GM20000 (cell line): ENCODE measurements around the gene LNX1.

Experiments
- DNase-seq: peaks from one replicate; pipeline ENCODE4 v3.0.0; 2012; ENCODE audit warnings: low spot score
- TF ChIP-seq, protein P1 (sequence below): IDR thresholded peaks from 2 replicates; pipeline ENCODE4 v1.5.1; 2012; ENCODE audit warnings: mild to moderate bottlenecking, control low read depth; ENCODE audit errors: extremely low read depth, missing control alignments

LNX1 gene

DNA sequence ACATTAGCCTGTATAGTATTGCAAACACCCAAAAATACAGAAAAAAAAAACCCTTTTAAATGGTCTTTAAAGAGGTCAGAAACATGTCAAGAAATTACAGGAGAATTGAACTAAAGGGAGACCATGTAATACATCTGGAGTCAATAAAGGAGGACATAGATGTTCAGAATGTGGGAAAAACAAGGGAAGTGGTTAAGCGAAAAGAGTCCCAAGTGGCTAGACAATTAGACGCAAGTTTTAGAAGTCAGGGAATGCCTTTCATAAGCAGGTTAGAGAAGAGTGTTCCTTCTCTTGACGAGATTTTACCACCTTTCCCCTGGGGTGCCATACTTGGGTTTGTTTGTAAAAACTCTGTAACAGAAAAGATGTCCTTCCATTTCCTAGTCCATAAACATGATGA lies 7.8 kb downstream of the LNX1 start:
- no peak for DNase-seq
- TF ChIP-seq, protein P1, sequence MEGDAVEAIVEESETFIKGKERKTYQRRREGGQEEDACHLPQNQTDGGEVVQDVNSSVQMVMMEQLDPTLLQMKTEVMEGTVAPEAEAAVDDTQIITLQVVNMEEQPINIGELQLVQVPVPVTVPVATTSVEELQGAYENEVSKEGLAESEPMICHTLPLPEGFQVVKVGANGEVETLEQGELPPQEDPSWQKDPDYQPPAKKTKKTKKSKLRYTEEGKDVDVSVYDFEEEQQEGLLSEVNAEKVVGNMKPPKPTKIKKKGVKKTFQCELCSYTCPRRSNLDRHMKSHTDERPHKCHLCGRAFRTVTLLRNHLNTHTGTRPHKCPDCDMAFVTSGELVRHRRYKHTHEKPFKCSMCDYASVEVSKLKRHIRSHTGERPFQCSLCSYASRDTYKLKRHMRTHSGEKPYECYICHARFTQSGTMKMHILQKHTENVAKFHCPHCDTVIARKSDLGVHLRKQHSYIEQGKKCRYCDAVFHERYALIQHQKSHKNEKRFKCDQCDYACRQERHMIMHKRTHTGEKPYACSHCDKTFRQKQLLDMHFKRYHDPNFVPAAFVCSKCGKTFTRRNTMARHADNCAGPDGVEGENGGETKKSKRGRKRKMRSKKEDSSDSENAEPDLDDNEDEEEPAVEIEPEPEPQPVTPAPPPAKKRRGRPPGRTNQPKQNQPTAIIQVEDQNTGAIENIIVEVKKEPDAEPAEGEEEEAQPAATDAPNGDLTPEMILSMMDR: no peak

DNA sequence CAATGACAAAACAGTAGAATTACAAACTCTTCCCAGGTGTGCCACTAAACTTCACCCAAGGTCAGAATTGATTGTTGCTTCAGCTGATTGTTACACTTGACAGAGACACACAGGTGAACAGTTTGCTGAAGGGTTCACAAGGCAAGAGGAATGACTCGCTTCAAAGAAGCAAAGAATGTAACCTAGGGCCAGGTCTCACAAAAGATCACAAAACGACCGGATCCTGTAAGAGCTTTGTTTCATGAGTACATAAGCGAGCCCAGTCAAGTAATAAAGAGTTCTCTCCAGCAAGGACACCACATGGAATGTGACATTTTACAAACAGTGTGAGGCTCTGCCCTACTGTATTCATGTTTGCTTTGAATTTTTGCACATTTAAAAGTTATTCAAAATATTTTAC lies 9.1 kb downstream of the LNX1 start:
- no peak for DNase-seq
- TF ChIP-seq, protein P1: no peak

DNA sequence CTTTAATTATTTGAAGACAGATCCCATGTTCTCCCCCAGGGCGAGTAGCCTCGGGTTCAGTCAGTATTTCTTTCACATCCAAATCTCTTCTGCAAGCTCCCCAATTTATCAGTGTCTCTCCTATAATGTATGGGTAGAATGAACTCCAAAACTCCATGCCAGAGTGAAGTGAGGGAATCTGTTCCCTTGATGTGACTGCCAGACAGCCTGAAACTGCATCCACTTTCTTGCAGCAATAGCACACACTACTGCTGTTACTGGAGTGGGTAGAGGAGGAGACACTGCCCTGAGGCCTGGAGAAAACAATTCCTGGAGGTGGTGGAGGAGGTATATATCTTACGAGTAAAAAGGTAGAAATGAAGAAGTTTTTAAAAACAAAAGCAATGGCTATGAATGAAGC lies 11.0 kb downstream of the LNX1 start:
- DNase-seq: no peak
- TF ChIP-seq, protein P1: no peak

DNA sequence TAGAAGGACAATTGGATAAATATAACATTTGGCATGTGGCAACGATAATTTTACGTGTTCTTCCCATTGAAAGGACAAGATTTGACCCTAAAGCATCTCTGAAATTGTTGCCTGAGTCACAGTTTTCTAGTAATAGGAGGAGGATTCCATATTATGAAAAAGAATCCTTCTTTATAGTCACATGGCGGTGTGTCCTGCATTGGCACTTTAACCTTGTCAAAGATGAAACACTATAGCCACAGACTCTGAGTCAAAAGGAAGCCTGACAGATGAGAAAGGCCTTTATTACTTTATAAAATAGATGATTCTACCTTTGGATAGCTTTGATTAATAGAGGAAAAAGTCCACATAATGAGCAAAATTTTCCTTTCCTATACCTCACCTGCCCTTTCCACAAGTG lies 11.5 kb downstream of the LNX1 start:
- TF ChIP-seq, protein P1: no peak

DNA sequence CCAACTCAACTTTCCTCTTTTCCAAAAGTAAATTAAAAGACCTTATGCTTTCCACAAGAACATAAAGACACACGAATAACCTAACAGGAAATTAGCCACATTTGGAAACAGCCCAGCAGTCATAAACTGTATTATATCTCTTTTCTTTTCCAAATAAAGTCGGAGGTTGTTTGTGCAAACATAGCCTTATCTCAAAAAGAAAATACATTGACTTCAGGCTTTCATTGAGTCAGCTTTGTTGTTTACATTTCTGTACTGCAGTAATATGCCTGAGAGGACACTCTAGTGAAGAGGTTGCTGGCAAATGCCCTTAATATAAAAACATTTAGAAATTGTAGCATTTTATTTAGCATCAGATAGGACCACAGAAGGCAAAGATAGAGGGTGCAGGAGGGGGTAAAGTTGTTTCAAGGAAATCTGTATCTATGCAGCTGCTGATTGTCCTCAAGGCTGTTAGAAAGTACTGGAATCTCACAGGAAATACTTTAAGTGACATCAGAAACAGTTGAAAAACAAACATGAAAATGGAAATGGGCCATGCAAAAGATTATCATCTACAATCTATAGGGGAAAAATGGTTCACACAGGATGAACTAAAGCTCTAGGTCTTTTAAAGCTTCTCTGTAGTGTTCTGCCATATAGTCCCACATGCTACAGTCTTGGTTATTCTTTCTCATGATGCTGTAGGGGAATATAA lies 14.5 kb downstream of the LNX1 start:
- TF ChIP-seq, protein P1: no peak
- no peak for DNase-seq

More for the DNA sequence above, 11.5 kb downstream of the LNX1 start:
- DNase-seq: no peak

DNA sequence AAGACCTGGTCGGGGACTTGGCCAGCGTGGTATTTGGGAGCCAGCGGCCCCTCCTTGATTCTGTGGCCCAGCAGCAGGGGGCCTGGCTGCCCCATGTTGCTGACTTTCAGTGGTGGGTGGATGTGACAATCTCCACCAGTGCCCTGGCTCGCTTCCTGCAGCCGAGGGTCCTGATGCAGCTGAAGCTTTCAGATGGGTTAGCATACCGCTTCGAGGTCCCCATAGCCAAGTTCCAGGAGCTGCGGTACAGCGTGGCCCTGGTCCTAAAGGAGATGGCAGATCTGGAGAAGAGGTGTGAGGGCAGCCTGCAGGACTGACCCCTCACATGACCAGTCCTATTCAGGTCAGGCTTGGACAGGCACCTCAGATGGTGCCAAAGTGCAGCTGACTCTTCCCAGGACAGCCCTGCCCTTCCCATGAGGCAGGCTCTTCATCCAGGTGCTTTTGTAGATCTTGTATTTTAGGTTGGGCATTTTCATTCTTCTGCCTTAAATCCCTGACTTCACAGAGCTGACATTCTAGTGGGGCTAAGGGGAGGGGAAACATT lies 15.1 kb downstream of the LNX1 start:
- TF ChIP-seq, protein P1: no peak
- no peak for DNase-seq

DNA sequence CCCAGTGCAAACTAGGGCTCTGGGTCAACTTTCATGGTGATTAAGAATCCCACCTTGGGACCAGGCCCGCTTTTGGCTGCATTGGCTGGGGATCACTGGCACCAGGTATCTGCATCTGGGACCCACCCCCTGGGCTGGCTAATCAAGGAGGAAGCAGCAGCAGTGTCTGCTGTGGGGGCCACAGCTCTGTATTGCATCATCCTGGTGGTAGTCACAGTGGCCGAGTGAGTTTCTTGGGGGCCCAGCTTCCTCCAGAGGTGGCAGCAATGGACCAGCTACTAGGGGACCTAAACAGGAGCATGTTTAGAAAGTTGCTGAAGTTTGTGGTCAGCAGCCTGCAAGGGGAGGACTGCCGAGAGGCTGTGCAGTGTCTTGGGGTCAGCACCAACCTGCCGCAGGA lies 15.7 kb downstream of the LNX1 start:
- TF ChIP-seq, protein P1: no peak
- DNase-seq: no peak
